Omental fat pad (tissue), 4 donors: ENCODE results near the gene MR1. TPM values are rescaled to one million over a fixed set of nuclear protein-coding genes. Genes with fewer than 3 reads are reported as not detected.

Source experiments
- ATAC-seq: fragments of 150-250 bp; one replicate; pipeline ENCODE4 v1.9.1; 2016; ENCODE audit warnings: mild to moderate bottlenecking, moderate library complexity; ENCODE audit not compliant: low FRiP score
- DNase-seq: peaks from one replicate; pipeline ENCODE4 v3.0.0-alpha.2; 2019; ENCODE audit warnings: low spot score
- total RNA-seq, 4 donors: library from RNA; depleted of rRNA; stranded (reverse); fragments of >200 nt; gene quantifications; one replicate each; pipeline ENCODE4 v1.1.0, GENCODE V29; 2016
- TF ChIP-seq, protein P1 (sequence below), 3 donors: fragments of 450-650 bp; IDR thresholded peaks; one replicate each; pipeline ENCODE4 v1.5.1; 2016 to 2017; ENCODE audit warnings: antibody characterized with exemption in 3 of 3, mild to moderate bottlenecking in 3 of 3, moderate library complexity in 2 of 3

The MR1 gene
- total RNA-seq, 4 donors from 2014 or later: 12.5 to 16.2 (median 13.1) TPM

DNA sequence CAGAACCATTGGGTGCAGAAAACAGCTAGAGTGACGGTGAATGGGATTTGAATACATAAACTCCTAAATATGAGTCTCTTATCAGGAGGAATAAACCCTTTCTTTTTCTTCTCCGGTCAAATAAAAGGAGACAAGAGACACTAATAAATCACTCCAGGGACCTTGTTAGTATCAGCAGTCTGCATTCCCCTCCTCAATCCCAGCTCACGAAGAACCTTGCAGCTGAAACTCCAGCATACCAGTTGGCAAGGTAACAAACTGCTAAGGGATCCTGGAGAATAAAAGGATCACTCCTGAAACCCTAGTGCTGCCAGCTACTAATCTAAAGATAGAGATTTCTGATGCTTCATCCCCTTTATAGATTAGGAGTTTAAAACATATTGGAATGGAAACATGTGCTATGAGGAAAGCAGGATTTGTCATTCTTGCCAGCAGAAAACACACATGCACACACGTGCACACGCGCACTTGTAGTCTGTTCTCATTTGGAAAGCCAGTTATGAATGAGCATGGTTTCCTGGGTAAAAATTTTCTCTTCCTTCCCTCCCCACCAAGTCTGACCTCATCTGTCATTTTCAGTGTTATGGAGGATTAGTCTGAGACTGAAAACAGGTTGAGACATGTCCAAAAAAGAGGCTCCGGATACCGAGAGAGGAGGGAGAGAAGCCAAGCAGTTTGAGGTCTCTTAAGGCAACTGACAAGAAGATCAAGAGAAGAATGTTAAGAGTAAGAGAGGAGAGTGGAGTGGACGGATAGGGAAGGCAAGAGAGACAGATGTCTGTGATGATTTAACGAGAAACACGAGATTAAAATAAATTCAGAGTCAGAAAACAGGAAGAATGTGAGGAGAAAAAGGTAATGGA, 65.6 kb downstream of the MR1 start:
- DNase-seq (no peak), ATAC-seq (no peak)
- TF ChIP-seq, protein P1, sequence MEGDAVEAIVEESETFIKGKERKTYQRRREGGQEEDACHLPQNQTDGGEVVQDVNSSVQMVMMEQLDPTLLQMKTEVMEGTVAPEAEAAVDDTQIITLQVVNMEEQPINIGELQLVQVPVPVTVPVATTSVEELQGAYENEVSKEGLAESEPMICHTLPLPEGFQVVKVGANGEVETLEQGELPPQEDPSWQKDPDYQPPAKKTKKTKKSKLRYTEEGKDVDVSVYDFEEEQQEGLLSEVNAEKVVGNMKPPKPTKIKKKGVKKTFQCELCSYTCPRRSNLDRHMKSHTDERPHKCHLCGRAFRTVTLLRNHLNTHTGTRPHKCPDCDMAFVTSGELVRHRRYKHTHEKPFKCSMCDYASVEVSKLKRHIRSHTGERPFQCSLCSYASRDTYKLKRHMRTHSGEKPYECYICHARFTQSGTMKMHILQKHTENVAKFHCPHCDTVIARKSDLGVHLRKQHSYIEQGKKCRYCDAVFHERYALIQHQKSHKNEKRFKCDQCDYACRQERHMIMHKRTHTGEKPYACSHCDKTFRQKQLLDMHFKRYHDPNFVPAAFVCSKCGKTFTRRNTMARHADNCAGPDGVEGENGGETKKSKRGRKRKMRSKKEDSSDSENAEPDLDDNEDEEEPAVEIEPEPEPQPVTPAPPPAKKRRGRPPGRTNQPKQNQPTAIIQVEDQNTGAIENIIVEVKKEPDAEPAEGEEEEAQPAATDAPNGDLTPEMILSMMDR (IDR thresholded peaks at IDR 0.05): no peak

DNA sequence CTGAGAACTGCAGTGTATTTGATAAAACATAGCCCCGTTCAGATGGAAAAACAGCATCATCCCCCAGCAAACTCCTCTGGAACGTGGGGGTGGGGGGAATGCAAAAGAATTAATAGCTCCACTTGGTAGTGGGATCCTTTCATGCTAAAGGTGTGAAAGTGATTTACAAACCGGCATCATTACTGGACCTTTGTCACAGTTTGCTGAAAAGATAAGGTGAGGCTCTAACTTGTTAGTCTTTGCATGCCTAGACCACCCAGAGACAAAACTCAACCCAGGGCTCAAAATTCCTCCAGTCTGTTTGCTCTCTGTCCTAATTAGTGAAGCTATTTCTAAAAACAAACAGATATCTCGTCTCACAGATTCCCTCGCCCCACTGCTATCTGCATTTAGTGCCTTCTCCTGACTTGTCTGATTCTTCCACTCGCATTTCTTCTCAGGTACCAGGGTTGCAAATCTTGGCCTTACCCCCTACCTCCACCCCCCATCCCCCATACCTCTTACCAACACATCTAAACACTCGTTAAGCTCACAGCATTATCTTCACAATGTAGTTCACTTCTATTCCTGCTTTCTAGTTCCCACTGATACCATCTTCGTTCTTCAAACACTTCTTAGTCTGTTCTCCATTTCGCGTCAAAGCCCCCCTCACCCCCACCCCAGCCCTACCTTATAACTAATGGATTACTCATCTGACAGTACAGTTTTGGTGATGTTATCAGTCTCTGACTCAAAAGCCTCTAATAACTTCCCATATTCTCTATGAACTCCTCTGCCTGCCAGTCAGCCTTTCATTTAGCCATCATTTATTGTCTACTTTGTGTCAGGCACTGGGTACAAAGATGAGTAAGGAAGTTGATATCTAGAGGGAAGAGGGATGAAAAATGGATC, 66.5 kb downstream of the MR1 start:
- ATAC-seq (no peak), DNase-seq (no peak)
- TF ChIP-seq, protein P1 (IDR thresholded peaks at IDR 0.05): no peak

DNA sequence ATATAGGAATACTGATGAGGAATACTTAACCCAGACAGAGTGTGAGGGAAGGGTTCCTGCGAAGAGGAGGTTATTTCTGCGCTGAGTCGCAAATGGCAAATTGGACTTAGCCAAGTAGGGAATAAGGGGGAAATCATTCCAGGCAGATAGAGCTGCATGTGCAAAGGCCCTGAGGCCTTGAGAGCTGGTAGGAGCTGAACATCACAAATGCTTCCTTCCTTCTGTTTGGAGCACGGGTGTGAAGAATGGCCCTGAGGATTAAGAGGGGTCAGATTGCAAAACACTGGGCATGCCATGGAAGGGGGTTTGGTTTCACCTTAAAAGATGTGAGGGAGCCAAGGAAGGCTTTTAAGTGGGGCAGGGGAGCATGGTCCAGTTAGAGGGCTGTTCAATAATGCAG, 67.2 kb downstream of the MR1 start:
- DNase-seq: no peak
- TF ChIP-seq, protein P1 (IDR thresholded peaks at IDR 0.05): no peak
- ATAC-seq: no peak

DNA sequence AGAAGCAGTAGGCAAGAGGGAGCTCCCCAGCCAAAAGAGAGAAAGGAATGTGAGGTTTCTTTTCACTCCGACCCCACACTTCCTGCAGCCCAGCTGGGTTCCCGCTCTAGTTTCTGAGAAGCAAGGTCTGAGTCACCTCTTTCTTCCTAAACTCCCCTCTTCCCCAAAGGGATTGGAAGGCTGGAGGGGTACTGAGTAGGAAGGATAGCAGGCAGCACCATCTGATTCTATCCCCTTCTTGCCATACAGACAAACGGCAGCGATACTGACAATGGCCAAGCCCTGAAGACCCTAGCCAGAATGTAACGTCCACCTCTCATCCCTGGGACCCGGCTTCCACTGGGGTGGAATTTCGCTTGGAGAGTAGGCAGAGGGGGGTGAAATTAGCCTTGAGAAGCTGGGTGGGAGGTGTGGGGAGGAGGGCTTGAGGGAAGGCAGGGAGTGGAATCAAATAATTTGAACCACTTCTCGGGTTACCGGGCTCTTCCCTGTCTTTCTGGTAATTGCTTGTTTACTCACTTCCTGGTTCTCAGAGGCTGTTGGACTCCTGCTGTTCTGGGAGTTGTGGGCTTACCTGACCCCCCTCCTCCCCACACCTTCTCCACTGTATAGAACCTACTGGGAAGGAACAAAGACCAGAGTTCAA, 67.9 kb downstream of the MR1 start:
- DNase-seq (no peak), ATAC-seq (peak; percentile 47)
- TF ChIP-seq, protein P1 (IDR thresholded peaks at IDR 0.05): no peak

DNA sequence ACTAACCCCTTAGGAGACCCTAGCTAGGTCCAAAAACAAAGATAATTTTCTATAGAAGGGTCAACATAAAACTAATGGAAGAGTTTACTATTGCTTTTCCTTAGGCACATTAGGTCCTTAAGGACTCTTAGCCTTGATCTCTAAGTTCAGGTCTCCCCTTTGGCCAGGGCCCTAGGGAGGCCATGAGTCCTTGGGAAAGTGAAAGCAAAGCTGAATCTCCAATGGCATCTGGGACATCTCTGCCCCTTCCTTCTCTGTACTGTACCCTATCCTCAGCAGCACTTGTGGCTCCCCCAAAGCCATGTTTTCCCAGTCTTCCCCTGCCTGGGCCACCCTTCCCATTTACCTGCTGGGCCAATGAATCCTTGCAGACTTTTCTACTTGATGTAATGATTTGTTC, 69.1 kb downstream of the MR1 start:
- DNase-seq (no peak), ATAC-seq (no peak)
- TF ChIP-seq, protein P1 (IDR thresholded peaks at IDR 0.05): no peak

DNA sequence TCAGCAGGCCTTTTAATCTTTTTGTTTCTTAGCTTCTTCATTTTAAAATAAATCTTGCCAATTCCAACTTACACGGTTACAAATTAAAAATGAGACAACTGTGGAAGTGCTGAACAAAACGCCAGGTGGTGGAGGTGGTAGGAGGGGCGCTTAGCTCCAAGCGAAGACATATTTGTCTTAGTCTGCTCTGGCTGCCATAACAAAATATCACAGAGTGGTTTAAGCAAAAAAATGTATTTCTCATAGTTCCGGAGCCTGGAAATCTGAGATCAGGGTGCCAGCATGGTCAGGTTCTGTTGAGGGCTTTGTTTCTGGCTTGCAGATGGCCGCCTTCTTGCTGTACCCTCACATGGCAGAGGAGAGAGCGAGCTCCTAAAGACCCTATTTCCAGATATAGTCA, 69.6 kb downstream of the MR1 start:
- ATAC-seq (no peak), DNase-seq (no peak)
- TF ChIP-seq, protein P1 (IDR thresholded peaks at IDR 0.05): no peak
